Measurements from ENCODE around the gene CTDP1.

Gene CTDP1

GRCh38 chr18:79782566-79783308 lies 103.1 kb downstream of the CTDP1 start:
- no peak for DNase-seq (ENCODE audit: low read depth)

- no peak for DNase-seq (ENCODE audit: low read depth)
Observed at GRCh38 chr18:79784071-79784913, 104.7 kb downstream of the CTDP1 start.

DNA sequence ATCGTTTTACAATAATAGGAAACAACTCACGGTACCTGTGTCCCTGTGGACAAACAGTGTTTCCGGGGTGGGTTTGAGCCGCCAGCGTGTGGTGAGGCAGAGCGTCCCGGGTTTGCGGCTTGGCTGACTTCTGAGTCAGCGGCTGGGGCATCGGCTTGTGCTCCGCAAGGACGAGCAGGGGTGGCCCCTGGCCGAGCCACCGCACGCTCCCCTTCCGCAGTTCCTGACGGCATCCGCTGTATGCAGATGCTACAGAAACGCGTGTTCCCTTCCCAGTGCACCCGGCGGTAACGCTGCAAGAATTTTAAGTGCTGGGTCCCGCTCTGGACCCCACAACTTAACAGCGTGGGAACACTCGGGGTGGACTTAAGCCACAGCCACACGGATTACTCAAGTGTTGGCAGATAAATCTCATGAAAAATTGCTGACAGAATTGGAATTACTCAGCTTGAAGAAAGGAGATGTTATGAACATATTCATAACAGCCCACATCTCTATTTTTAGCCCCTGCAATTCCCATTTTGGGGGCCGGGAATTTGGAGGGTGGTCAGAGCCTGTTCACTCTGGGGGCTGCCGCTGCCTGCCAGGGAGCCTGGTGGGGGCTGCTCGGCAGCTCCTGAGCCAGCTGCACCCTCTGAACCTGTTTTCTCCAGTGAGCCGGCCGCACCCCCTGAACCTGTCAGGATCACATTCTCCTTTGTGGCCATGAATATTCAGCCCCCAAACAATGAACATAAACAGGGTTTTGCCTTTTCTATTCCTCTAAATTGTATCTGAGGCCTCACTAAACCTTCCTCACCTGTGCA lies 105.6 kb downstream of the CTDP1 start:
- DNase-seq (ENCODE audit: low read depth), result no peak

- no peak for DNase-seq (ENCODE audit: low read depth)
Observed at GRCh38 chr18:79785831-79786230, 106.2 kb downstream of the CTDP1 start.

- no peak for DNase-seq (ENCODE audit: low read depth)
Observed at GRCh38 chr18:79786304-79786703, 106.7 kb downstream of the CTDP1 start.

DNA sequence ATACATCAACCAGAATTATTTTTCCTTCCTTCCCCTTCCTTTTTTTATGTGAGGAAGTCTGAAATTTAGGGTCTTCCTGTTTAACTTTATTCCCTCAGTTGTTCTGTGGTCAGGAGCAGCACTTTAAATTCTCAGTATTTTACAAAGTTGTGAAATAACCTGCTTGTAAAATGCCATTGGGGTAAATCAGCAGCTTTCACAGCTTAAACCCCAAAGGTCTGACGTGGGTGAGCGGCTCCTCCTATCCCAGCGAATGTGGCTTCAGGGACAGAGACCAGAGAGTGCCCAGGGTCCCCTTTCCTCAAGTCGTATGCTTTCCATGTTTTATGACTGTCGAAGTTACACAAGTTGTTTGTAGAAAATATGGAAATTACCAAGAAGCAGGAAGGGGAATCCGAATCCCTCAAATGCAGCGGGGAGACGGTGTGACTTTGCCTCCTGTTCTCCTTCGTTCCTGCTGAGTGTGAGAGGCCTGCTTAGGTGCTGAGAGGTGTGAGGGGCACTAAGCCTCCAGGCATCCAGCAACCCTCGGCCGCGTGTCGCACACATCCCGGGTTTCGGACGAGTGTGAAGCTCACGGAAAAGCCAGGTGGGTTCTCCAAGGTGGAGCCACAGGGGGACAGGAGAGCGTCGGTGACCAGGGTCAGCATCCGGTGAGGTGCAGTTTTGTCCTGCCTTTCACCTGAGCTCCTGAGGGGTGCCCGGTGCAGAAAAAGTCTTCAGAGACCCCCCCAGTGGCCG lies 107.4 kb downstream of the CTDP1 start:
- peak; percentile 30 for DNase-seq (ENCODE audit: low read depth)

GRCh38 chr18:79787527-79787864 lies 107.9 kb downstream of the CTDP1 start:
- no peak for DNase-seq (ENCODE audit: low read depth)

GRCh38 chr18:79787865-79788733 lies 108.5 kb downstream of the CTDP1 start:
- no peak for DNase-seq (ENCODE audit: low read depth)

GRCh38 chr18:79788734-79789085 lies 109.1 kb downstream of the CTDP1 start:
- no peak for DNase-seq (ENCODE audit: low read depth)

GRCh38 chr18:79789091-79789891 lies 109.7 kb downstream of the CTDP1 start:
- DNase-seq (ENCODE audit: low read depth), result no peak

DNA sequence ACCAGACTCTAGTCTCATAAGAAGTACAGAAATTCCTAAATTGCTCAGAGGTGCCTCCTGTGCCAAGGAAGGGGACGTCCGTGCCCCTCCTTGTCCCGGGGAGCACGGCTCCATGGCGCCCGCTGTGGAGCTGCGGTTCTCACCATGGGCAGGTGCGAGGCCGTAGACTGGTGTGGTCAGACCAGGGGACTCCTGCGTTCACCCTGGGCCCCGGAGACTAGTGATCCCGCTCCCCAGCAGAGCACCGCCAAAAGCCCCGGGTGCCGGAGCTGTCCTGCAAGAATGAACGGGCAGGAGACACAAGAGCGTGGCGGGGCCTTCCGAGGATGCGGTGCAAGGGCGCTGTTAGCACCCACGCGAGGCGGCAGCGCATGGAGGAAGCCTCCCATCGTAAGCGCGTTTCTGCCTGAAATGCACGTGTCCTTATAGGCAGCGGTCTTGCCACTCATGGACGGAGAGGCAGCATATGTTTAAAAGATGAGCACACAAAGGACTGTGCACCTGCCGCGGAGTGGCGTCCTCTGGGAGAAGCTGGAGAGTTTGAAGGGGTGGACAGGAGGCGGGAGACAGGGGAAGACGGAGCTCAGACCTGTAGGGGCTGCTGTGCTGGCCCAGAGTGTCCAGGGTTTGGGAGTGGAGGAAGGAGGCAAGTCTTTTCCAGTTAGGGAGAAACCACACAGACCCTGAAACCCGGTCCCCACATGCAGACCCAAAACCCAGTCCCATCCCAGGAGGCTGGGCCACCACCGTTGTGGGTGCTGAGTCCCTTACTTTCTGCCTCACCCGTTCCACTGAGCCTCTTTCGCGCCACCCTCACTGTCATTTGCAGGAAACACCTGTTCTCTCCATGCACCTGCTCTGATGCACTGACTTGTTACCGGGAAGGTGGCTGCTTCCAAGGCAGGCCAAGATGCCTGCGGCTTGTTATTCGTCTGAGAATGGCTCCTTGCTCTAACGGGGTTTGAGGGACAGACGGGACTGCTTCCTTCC lies 110.6 kb downstream of the CTDP1 start:
- DNase-seq (ENCODE audit: low read depth), result no peak

GRCh38 chr18:79790996-79791972 lies 111.7 kb downstream of the CTDP1 start:
- DNase-seq (ENCODE audit: low read depth), result peak; percentile 98

GRCh38 chr18:79792096-79792987 lies 112.7 kb downstream of the CTDP1 start:
- DNase-seq (ENCODE audit: low read depth), result no peak

DNA sequence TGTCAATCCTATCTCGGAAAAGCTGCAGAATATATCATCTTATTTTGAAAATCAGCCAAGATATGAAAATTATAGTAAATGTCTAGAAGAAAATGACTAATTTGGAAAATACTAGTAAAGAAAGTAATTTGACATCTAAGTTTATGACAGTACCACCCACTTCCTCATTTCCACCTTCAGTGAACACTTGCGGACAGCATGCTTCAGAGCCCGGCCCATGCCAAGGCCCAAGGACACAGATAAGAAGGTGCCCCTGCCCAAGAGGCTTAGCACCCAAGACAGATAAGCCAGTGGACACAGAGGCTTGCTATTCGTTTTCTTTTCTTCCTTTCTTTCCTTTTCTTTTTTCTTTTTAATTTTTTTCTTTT lies 113.4 kb downstream of the CTDP1 start:
- no peak for DNase-seq (ENCODE audit: low read depth)

- DNase-seq (ENCODE audit: low read depth), result no peak
Observed at GRCh38 chr18:79794846-79795245, 115.2 kb downstream of the CTDP1 start.

DNA sequence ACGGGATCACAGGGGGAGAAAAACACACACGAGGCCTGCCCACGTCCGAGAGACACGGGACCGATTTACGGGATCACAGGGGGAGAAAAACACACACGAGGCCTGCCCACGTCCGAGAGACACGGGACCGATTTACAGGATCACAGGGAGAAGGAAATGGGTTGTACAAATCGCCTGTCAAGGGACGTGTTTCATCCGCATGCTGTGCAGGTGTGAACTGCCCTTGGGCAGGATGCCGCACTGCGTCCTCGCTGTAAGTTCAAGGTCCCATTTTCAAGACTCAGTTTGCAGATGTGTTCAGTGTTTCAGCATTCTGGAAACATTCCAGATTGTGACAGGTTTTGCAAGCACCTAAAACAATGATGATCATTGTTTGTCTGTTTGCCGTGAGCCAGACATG lies 115.8 kb downstream of the CTDP1 start:
- DNase-seq (ENCODE audit: low read depth), result no peak

DNA sequence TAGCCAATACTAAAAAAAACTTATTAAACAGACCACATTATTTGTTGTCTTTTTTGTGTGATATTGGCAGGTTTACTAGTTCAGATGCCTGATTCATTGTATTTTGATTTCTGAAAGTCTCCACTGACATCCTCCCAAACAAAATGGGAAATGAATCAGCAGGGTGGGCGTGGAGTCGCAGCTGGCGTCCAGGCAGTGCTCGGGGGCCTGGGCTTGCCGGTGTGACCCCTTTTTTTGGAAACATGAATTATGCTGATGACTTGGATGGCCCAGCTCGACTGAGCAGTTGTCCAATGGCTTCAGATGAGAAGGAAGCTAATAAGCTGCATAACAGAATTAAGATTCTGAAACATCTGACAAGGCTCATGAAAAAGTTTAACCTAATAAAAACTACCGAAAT lies 116.4 kb downstream of the CTDP1 start:
- no peak for DNase-seq (ENCODE audit: low read depth)
